Cardiac septum (tissue), 1 donor: ENCODE results near the gene SENP6. TPM values are rescaled to one million over a fixed set of nuclear protein-coding genes. Genes with fewer than 3 reads are reported as not detected.
"Not testable (repeated sequence)": the region's sequence is repeated elsewhere in the genome, so short reads cannot be mapped to it uniquely, and the experiment has no call there.

Experiments used
- DNase-seq: peaks from one replicate; pipeline ENCODE4 v3.0.0-alpha.2; 2020; ENCODE audit warnings: low spot score
- intact Hi-C: fragments of 100-400 bp; cut with DNase I; formaldehyde crosslinking; loops from one replicate; pipeline ENCODE4 v1.14.0; 2022
- total RNA-seq: library from RNA; stranded (reverse); fragmentation: NEBNext Ultra II Directional; extraction: Animal tissue kit (Norgen Biotek cat#: 25700); gene quantifications from one replicate; pipeline ENCODE4 v1.2.1, GENCODE V29; 2021
- donor health status: DM: no; HTN: no; CAD: no.

SENP6 gene
- total RNA-seq, 1 donor from 2014 or later, result 68.0 TPM

DNA sequence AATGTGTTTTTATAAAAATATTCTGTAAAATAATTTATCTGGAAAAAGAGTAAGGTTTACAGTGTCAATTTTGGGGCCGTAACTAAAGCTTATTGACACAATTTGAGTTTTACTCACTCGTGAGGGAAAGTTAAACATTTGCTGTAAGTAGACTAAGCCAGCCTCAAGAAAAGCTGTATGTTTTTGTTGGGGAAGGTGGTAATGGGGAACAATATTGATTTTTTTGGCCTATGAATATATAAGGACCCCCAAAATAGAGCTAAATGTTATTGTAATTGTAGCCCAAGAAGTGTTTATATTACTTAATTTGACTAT, 1.4 kb downstream of the SENP6 start:
- no peak for DNase-seq
- intact Hi-C loops, result loop anchor here (5.0 kb wide), 2 partner anchors 144 to 321 kb away; partner anchors contain the start of genes MYO6 and TMEM30A

DNA sequence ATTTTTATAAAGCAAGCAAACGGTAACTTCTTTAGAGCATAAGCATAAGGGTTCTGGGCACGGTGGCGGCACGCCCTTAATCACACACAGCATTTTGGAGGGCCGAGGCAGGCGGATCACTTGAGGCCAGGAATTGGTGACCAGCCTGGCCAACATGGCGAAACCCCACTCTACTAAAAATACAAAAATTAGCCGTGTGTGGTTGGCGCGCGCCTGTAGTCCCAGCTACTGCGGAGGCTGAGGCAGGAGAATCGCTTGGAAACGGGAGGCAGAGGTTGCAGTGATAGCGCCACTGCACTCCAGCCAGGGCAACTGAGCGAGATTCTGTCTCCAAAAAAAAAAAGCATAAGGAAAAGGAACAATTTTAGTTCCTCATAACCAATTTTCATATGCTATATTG, 2.6 kb downstream of the SENP6 start:
- DNase-seq, result no peak
- intact Hi-C loops, result loop anchor here (5.0 kb wide), 2 partner anchors 143 to 322 kb away; partner anchors contain the start of genes MYO6 and TMEM30A

DNA sequence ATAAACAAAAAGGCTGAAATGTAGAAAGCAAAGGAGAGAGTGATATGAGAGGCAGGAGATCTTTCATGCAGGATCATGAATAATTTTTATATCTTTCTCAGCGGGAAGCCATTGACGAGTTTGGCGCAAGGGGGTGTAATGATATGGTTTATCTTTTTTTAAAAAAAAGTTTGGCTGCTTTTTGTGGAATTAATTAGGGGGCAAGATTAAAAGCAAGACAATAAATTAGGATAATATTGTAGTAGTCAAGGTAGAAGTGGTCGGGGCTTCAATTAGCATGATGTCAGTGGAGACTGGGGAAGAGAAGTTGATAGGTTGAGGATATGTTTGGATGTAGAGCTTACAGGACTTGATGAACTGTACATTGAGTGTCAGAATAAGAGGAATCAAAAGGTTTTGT, 4.0 kb downstream of the SENP6 start:
- no peak for DNase-seq
- intact Hi-C loops, result no loop called here

DNA sequence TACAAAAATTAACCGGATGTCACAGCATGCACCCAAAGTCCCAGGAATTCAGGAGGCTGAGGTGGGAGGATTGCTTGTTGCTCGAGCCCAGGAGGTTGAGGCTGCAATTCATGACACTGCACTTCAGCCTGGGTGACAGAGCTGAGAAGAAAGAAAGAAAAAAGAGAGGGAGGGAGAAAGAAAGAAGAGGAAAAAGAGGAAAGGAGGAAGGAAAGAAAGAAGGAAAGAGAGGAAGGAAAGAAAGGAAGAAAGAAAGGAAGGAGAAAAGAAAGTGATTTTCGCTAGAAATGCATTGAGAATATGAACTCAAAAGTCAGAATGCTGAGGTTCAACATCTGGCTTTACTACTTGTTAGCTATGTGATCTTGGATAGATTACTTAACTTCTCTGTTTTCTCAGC, 6.6 kb downstream of the SENP6 start:
- intact Hi-C loops, result no loop called here
- DNase-seq, result no peak

DNA sequence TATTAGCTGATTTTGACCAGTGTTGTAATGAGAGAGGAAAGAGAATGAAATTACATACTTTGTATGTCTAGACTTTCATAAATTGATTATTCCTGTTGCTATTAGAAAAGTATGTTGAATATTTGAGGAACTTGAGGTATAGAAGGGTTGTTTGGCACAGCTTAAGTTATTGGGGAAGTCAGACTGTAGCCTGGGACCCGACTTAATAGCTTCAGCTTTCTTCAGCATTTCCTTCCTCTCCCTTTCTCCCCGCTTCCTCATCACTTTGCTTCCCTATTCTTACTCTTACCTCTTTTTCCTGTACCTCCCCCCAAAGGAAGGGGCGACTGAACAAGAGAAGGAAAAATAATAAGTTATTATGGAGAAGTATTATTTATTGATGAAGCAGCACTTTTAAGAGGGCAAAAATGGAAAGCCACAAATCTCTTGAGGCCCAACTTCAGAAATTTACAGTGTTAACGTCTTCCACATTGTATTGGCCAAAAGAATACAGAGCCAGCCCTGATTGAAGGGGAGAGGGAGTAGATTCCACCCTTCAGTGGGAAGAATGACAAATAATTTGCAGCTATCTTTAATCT, 7.4 kb downstream of the SENP6 start:
- DNase-seq, result no peak
- intact Hi-C loops, result no loop called here

DNA sequence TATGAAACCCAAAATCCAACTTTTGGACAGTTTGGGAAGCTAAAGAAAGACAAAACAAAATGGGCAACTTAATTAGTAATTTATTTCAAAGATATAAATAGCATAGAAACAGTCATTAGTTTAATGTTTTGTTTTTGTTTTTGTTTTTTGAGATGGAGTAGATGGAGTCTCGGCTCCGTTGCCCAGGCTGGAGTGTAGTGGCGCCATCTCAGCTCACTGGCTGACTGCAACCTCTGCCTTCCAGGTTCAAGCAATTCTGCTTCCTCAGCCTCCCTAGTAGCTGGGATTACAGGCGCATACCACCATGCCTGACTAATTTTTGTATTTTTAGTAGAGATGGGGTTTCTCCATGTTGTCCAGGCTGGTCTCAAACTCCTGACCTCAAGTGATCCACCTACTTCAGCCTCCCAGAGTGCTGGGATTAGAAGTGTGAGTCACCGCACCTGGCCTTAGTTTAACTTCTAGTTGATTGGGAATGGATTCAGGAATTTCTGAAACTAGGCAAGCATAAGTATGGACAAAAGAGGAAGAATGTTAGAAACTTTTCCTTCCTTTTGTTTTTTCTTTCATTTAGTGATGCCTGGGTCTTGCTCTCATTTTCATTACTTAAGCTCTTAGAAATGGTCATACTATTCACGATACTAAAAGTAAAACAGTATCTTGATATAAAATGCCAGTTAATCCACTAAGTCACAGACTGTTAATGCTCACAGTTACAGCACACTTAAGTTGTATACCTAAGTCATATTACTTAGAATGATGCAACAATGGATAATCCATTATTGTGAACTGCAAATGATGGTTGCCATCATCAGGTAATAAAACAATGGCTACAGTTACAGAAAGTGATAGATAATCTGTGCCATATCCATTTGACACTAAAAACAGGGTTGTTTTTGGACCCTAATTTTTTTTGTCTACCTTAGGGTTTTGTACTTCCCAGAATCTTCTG, 8.2 kb downstream of the SENP6 start:
- DNase-seq, result no peak
- intact Hi-C loops, result no loop called here

DNA sequence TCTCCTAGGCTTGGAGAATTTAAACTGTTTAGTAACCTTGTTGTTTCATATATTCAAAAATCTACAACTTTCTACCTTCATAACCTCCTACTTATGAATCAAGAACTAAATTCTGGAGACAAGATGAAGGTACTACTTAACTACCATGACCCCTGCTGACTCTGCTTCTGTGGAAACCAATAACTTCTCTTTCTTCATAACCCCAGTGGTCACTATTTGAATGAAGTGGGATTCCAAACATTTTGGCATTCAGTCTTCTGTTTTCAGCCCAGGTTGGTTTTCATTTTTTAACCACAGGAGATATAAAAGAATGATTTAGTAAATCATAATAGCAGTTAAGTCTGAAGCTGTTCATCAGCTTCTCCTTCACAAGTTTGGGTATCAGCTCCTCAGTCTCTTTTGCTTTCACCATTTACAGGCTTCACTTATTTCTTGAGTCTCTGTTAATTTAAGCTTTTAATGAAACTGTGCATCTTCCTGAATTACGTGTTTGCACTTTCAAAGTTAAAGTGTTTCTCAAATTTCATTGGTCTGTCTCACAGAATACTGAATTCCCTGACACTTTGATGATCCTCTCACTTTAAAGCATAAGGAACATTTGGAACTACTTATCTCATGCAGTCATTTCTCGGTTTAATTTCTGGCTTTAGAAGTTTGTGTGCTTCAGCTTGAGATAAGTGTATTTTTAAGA, 9.5 kb downstream of the SENP6 start:
- DNase-seq, result no peak
- intact Hi-C loops, result no loop called here

DNA sequence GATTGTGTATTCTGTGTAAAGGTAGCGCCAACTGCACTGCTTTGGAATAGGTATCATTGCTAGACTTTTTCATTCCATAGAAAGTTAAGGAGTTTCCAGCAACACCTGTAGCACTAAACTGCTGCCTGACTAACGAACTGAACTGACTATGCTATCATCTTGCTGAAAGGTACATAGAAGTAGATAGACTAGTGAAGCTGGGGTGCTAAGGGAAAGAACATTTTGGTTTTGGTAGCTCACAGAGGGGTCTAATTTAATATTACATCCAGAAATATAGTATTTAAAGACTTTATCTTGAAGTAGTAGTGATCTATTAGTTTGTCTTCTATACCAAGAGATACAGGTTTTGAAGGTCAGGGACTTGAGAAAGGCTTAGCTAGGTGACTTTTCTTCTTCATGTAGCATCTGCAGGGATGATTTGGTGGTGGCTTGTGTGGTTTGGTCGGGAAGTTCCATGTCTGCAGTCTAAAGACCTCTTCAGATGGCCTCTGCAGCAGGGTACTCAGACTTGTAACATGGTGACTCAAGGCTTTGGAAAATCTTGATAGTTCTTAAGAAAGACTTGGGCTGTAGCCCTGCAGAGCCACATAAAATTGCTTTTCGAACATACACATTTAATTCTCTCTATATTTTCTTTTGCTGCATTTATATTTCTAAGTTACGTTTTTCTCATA, 10.2 kb downstream of the SENP6 start:
- DNase-seq, result no peak
- intact Hi-C loops, result no loop called here

DNA sequence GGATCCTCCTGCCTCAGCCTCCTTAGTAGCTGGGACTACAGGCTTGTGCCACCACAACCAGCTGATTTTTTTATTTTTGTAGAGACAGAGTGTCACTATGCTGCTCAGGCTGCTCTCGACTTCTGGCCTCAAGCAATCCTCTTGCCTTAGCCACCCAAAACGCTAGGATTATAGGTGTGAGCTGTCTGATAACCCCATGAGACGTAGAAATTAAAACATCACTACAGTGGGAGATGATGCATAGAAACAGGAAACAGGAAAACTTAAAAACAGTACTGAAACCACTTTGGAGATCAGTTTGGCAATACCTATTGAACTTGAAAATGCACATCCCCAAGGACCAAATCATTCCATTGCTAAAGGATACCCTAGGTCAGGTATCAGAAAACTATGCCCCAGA, 10.8 kb downstream of the SENP6 start:
- DNase-seq, result no peak
- intact Hi-C loops, result no loop called here

DNA sequence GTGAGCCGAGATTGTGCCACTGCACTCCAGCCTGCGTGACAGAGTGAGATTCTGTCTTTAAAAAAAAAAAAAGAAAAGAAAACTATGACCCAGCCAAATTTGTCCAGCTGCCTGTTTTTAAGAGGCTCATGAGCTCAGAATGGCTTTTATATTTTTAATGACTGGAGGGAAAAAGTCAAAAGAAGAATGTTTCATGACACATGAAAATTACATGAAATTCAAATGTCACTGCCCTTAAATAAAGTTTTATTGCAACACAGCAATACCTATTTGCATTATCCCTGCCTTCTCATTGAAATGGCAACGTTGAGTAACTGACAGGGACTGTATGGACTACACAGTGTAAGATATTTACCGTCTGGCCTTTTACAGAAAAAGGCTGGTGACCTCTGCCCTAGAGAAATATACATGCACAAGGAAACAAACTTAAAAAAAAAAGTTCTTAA, 11.4 kb downstream of the SENP6 start:
- DNase-seq, result no peak
- intact Hi-C loops, result no loop called here

DNA sequence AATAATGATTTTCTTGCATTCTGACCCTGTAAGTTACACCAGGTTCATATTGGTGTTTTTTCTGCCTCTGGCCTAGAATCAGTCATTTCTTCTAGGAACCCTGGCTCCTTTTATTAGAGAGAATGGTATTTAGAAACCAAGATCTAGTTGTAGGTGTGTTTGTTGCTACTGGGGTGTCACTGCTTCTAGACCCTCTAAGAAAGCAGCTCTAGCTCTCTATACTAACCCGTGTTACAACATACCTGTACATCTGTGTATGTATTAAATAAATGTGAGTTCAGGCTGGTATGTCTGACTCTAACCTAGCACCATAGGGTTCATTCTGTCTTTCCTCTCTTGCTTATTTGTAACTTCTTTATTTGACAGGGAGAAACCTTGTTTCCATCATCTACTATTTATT, 16.8 kb downstream of the SENP6 start:
- intact Hi-C loops, result no loop called here
- DNase-seq, result no peak

DNA sequence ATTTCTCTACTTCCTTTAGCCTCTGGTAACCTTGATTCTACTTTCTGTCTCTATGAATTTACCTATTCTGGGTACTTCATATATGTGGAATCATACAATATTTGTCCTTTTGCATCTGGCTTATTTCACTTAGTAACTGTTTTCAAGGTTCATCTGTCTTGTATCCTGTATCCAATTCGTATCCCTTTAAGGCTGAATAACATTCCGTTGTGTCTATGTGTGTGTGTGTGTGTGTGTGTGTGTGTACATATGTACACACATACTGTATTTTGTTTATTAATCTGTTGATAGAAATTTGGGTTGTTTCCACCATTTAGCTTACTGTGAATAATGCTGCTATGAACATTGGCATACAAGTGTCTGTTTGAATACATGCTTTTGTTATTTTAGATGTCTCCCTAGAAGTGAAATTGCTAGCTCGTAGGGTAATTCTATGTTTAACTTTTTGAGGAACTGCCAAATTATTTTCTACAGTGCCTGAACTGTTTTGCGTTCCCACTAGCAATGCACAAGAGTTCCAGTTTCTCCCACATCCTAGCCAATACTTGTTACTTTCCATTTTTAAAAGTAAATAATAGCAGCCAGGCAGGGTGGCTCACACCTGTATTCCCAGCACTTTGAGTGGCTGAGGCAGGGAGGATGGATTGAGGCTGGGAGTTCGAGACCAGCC, 17.7 kb downstream of the SENP6 start:
- intact Hi-C loops, result no loop called here
- DNase-seq, result no peak

DNA sequence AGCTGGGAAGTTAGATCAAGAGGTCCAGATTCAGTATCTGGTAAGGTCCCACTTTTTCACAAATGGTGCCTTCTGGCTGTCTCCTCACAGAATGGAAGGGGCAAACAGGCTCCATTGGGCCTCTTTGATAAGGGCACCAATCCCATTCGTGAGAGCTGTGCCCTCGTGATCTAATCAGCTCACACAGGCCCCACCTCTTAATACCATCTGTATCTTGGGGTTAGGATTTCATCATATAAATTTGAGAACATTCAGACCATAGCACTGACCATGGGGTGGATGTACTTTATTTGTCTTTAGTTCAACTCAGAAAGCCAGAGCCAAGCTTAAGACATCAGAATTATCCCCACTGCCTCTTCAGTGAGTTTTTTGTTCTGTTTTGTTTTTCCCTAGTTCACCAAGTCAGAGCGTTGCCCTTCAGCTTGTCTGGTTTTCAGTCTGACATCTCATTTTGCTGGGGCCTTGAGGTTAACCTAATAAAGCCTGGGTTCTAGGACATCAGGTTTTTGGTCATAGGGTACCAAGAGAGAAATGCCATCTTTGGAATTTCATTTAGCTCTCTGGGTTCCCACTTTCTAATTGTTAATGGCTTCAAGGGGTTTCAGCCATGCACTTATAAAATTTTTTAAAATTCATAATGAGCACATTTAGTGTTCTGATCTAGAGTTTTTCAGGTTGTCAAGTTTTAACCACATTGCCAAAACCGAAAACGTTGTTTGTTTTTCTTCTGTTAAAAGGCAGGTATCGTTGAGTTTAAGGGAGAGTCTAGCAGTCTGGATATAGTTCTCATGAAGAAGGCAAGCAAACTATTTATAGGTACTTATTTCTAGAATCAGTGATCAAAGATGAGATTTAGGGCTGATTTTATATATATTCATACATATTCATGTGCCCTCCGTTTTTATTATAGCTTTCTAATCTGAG, 19.0 kb downstream of the SENP6 start:
- intact Hi-C loops, result no loop called here

DNA sequence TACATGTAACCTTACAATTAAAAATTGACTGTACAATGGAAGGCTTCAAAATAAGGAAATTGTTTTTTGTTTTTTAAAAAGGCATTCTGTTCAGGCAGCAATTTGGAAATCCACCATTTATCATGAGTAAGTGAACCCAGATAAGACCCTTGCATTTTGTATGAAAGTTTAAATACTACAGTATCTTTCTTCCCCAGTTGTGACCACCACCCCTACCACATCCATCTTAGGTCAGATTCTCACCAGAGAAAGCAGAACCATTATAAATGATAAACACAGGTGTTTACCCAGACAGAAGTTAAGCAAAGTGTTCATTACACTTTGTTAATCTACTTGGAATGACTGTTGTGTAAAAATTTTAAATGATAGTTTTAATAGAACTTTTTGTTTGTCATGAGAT, 20.2 kb downstream of the SENP6 start:
- DNase-seq, result no peak
- intact Hi-C loops, result no loop called here

More for the DNA sequence above, 19.0 kb downstream of the SENP6 start:
- no peak for DNase-seq

DNA sequence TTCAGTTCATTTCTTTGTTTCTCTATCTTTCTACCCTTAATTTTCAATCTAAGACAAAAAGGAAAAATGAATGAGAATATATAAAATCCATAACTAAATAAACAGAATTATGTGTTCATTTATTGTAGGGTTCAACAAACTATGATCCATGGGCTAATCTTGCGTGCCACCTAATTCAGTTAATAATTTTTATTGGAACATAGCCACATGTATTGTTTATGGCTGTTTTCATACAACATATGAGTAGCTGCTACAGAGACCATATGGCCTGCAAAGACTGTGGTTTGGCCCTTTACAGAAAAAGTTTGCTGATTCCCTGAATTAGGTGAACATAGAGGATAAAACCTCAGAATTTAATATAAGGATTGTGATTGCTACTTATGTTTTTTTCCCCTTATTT, 21.8 kb downstream of the SENP6 start:
- no peak for DNase-seq
- intact Hi-C loops, result no loop called here

DNA sequence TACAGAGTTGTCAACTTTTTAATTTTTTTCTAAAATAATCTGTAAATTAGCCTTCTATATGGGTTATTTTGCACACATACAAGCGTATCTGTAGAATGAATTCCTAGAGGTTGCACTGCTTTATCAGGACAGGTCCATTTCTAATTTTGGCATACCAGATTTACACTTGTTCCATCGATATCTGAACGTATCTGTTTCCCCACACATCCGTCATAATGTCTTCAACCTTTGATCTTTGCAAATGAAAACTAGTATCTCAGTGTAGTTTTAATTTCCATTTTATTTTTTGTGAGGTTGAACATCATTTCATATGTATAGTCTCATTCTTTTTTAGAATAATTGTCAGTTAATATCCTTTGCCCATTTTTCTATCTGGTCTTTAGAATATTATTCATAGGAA, 22.7 kb downstream of the SENP6 start:
- DNase-seq, result no peak
- intact Hi-C loops, result no loop called here

DNA sequence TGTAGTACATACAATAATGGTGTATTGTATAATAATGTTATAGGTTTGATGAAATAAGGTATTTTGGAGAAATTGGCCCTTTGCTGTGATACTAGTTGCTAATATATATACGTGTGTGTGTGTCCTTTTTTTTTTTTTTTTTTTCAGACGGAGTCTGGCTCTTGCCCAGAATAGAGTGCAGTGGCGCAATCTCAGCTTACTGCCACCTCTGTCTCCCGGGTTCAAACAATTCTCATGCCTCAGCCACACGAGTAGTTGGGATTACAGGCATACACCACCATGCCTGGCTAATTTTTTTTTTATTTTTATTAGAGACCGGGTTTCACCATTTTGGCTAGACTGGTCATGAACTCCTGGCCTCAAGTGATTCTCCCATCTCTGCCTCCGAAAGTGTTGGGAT, 23.3 kb downstream of the SENP6 start:
- DNase-seq, result no peak
- intact Hi-C loops, result no loop called here

DNA sequence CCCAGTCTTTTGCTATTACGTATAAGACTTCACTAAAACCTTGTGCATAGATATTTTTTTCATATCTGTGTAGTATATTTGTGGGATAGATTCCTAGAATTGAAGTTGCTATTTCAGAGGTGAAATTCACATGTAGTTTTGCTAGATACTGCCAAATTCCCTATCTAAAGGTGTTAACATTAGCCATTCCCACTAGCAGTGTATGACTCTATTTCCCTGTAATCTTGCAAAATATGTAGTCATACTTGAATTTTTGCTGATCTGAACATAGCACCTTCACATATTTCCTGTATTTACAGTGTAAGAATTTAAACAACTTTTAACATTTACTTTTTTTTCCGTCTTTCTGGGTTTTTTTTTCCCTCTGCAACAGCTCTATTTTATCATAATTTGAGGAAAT, 24.9 kb downstream of the SENP6 start:
- DNase-seq, result no peak
- intact Hi-C loops, result no loop called here

DNA sequence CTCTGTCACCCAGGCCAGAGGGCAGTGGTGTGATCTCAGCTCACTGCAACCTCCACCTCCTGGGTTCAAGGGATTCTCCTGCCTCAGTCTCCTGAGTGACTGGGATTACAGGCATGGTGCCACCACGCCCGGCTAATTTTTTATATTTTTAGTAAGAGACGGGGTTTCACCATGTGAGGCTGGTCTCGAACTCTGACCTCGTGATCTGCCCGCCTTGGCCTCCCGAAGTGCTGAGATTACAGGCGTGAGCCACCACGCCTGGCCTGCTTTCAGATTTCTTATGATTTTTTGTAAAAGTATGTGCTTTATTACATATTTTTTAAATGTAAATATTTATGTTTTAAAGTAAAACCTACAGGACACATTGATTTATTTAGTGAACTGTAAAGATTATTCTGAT, 26.0 kb downstream of the SENP6 start:
- intact Hi-C loops, result not testable (repeated sequence)

More for the DNA sequence above, 26.0 kb downstream of the SENP6 start:
- not testable (repeated sequence) for DNase-seq
